ENCODE results near the gene LRRK2.
"Not testable (repeated sequence)": the region's sequence is repeated elsewhere in the genome, so short reads cannot be mapped to it uniquely, and the experiment has no call there.

The LRRK2 gene

DNA sequence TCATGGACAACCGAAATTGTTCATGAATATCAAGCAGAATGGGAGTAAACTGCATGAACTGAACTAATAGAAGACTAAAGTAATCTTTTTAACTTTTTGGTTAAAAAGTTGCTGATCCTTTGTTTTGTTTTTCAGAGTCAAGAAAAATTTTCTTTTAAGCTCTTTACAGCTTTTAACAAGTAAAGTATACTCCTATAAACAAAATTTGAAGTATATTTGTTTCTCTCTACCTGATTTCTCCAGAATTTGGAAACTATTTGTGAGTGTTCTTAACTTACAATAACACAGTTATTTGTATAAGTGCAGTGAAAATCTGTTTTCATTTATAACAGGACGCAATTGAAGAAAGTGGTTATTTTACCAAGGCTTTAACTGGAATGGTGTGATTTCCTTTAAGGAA lies 12.2 kb upstream of the LRRK2 start:
- DNase-seq (ENCODE audit: low read depth), result no peak

DNA sequence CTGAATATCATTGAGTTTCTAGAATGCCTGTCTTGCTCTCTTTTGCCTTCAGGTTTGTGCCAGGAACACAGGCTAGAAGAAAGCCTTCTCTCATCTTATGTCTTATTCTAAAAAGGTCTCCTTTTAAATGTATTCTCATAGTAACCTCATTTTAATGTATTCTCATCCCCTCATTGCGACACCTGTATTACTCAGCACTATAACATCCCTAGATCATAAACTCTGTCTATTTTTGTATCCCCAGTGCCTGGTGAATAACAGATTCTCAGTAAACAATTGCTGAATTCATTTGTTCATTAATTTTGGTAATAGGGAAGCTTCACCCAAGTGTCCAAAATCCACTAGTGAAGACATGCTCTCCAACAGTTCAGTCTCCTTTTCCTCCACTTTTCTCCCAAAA lies 8.8 kb upstream of the LRRK2 start:
- peak; percentile 47 for DNase-seq (ENCODE audit: low read depth)

DNA sequence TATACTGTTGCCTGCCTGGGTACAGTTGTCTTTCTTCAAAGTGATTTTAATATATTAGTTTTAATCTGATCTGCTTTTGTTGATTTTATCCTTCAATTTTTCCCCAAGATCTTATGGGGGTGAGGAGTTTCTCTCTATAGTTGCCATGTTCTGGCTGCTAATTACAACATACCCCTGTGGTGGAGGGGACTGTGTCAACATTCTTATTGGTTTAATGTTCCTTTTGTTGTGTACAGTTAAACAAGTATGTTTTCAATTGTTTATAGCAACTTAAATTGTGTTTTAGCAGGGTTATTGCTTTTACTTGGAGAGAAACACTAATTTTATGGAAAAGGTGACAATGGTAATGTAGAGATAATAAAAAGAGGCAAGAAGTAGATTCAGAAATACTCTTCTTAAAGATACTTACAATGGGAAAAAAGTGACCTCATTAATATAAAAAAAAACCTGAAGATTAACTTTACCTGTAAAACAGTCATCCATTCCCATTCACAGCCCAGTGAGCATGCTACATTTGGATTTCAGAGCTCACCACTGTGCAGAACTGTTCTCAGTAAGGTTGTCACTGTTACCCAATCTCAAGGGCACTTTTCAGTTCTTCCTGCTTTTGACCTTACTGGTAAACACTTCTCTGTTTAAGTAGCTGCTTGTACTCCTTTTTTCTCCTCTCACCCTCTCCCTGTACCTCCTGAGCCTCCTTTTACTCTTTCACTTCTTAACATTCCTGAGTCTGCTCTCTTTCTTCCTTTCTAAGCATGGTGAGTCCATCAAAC lies 8.1 kb upstream of the LRRK2 start:
- DNase-seq (ENCODE audit: low read depth), result peak; percentile 39

DNA sequence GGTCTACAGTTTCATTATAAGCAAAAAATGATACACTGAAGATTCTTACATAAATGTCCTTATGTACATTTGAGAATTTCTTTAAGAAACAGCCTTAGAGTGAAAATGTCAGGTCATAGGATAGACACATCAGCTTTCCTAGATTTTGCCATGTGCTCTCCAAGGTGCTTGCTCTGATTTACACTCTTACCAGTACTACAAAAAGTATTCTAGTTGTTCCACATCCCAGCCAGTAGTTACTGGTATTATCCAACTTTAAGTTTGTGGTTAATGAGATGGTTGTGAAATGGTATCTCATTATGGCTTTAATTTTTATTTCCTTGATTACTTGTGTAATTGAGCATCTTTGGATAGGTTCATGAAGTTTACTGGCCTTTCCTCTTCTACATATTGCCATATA lies 5.0 kb upstream of the LRRK2 start:
- no peak for DNase-seq (ENCODE audit: low read depth)

DNA sequence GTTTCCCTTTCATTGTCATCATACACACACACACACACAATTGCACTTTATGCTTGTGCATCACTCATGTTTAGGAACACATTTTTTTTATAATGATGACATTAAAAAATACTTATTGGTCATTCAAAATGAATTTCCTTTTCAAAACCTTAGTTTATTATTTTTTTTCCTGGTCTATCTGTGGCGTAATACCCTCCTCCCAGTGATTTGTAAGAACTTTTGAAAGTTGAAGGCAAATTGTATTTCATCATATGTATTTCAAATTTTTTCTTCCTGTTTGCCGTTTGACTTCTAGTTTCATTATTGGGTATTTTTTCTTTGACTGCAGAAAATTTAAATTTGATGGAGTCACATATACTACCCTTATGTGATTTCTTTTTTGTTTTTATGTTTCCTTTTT lies 2.5 kb upstream of the LRRK2 start:
- DNase-seq (ENCODE audit: low read depth), result peak; percentile 69

DNA sequence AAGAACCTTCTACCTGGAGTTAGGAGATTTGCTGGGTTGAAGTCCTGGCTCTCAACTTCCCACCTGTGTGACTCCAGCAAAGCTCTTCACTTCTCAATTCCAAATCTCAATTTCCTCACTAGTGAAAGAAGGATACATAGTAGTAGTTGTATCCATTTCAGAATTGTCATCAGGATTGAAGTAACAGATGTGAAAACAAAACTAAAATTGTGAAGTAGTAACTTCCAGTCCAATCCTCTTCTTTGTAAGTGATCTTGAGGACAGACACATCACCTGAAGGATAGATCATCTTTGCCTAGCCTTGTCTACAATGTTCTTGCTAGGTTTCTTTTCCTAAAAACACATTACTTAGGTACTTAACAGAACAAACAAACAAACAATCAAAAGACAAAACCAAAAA lies 1.2 kb upstream of the LRRK2 start:
- DNase-seq (ENCODE audit: low read depth), result no peak

DNA sequence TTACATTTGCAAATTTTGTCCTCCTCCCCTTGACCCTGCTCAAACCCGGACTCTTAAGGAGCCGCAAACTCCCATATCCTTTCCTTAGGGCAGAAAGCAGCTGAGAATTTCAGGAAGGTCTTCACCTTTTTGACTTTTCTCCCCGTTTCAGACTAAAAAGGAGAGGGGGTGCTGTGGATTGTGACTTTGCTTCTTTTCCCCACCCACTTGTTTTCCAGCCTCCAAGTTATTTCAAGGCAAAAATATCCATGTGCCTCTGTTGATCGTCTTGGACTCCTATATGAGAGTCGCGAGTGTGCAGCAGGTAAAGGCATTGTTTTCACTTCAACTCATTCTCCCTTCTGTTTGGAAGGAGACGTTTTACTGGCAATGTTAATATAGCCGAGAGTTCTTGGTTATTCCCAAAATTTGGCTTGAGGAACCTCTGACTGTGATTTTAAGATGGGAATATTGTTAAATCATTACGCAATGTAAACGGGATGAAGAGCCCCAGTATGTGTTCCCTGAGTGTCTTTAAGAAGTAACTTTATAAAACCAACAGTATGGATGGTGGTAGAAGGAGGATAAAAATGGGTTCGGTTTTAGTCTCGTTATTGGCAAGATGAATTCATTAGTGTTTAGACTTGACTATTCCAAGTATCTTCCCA lies 663 bp downstream of the LRRK2 start:
- DNase-seq (ENCODE audit: low read depth), result no peak

DNA sequence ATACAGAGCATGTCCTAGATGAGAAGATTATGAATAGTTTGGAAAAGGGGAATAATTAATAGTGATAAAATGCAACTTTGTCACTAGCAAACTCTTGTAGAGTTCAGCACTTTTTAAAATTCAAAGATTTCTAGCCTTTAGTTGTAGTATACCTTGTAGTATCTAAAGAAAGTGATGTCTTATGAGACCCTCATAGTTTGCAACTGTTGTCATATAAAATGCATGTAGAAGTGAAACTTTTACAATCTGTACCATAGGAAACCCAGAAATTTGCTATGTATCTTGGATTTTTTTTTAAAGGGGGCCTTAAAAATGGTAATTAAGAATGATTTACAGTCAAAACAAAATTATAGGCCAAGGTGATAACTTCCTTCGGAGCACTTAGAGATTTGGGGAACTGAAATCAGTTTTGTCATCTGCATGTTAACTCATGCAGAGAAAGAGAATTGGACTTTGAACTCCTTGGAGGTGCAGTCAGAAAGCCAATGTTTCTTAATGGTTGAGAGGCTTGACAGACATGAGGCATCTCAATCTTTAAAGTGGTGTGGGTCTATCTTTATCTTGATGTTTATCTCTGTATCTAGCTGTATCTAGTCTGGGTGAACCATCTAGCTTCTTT lies 1.3 kb downstream of the LRRK2 start:
- no peak for DNase-seq (ENCODE audit: low read depth)

DNA sequence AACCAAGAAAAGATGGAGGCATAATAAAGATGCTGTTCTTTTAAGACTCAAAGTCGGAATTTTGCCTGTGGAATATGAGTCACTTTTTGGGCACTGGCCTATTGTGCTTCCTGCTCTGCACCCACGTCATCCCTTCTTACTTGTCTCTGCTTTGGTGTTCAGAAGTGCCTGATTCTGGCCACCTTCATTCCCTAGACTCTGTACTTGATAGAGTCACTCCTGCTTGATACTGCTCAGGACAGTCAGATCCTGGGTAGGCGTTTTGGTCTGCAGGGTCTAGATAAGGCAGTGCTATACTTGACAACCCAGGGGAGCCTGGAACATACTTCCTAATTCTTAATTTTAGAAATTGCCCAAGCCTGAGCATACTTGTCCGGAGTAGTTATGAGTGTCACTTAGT lies 1.9 kb downstream of the LRRK2 start:
- DNase-seq (ENCODE audit: low read depth), result peak; percentile 84

DNA sequence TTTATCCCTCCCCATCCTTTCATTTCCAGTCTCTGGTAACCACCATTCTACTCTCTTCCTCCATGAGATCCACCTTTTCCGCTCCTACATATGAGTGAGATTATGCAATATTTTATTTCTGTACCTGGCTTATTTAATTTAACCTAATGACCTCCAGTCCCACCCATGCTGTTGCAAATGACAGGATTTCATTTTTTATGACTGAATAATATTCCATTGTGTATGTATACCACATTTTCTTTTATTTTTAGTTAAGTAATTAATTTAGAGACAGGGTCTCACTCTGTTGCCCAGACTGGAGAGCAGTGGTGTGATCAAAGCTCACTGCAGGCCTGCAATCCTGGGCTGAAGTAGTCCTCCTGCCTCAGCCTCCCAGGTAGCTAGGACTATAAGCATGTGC lies 2.6 kb downstream of the LRRK2 start:
- no peak for DNase-seq (ENCODE audit: low read depth)

DNA sequence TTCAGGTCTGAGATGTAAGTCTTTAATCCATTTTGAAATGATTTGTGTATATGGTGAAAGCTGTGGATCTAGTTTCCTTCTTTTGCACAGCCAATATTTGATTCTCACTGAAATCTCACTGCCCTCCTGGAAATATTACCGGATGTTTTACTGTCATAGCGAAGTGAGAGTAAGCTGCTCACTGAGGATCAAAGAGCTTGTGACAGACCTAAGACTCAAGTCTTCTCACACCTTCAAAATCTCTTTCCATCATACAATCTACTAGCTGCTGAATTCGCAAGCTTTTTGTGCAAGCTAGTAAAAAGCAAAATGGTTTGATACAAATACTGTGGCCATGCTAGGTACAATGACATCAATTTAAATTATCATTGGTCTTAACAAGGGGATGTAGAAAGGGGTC lies 3.9 kb downstream of the LRRK2 start:
- DNase-seq (ENCODE audit: low read depth), result no peak

DNA sequence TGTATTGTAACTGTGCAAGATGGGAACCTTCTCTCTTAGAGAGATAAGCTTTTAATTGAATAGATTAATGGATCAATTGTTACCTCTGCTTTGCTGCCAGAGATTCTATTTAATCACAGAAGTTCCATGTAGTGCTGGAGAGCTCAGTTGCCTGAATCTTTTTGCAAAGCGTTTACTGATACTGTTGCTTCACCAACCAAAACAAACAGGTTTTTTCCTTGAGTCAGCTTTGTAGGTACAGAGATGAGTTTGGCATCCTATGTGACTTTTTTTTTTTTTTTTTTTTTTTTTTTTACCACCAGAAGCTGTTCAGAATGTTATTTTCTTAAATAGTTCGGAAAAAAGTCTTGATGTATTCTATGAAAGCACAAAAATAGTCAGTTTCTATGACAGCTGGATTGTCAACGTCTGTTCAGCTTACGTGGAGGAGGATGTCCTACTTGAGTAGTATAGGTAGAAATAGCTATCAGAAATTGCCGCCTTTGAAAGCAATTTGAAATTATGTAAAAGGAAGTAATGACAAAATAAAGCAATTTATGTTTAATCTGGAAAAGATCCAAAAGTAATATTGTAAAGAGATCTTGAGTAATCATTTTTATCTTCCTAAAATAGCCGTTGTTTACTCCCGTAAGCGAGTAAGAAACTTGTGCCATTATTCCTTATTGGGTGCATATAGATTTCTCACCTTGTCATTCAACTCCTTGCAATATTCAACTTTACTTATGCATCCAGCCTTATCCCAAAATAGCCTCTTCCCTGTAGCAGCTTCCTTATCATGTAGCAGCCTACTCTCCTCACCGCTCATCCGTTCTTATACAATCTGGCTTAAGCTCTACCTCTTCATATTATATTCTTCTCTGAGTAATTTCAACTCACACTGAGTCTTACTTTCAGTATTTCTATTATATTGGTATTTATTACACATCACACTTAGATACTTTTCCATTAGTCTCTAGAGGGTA lies 5.2 kb downstream of the LRRK2 start:
- DNase-seq (ENCODE audit: low read depth), result no peak

DNA sequence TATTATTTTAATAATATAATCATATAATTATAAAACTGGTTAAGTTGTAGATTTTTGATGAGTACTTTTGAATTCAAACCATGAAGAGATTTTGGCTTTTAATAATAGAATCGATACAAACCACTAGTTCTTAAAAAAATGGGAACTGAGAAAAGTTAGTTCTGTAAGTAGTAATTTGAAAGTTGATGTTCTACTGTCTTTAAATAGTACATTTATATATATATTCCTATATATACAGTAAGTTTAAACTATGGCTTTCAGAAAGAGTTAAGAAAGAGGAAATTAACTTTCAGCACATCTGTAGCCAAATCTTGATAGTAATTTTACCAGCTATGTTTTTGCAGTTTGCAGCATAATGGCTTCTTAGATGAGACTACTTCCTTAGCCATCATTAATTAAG lies 7.8 kb downstream of the LRRK2 start:
- no peak for DNase-seq (ENCODE audit: low read depth)

DNA sequence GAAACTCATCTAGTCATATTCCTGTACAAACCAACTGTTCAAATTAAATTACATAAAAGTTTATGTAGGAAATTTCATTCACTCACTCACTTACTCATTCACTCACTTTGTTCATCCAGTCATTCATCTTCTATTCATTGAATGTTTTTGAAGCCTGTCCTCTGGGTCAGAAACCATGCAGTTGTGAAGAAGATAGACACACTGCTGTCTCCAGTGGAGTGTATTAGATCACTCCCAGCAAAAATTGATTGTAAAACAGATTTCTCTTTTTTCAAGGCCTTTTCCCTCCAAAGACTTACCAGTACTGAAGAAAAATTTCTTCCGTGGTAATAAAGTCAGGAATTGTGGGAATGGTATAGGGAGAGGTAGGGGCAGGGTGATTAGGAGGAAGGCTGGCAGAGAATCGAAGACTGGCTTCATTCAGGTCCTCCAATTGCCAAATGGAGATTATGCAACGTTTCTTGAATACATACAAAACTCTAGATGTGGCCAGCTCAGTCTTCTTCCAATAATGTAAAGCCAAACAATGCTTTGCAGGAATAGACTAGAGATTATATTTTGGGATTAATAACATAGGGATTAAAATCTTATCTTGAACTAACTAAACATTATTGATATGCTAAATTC lies 9.1 kb downstream of the LRRK2 start:
- no peak for DNase-seq (ENCODE audit: low read depth)

DNA sequence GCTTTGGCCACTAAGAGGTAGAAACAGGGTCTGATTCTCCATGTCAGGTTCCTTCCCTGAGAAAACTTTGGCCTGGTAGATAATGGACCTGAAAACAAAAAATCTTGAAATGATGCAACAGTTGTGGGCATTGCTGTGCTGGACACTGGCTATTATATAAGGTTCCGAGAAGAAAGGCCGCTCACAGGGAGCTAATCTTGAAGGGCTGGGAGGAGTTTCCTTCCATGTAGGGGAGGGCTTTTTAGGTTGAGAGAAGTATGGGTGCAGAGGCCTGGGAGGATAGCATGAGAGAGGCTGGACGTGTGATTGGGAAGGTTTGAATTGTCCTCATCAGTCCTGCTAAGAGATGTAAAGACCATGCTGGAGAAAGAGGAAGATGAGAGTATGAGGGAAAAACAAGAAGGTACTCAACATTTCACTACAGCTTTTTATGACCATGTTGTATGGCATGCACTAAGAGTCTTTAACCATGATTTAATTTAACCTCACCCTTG lies 11.6 kb downstream of the LRRK2 start:
- DNase-seq (ENCODE audit: low read depth), result no peak

DNA sequence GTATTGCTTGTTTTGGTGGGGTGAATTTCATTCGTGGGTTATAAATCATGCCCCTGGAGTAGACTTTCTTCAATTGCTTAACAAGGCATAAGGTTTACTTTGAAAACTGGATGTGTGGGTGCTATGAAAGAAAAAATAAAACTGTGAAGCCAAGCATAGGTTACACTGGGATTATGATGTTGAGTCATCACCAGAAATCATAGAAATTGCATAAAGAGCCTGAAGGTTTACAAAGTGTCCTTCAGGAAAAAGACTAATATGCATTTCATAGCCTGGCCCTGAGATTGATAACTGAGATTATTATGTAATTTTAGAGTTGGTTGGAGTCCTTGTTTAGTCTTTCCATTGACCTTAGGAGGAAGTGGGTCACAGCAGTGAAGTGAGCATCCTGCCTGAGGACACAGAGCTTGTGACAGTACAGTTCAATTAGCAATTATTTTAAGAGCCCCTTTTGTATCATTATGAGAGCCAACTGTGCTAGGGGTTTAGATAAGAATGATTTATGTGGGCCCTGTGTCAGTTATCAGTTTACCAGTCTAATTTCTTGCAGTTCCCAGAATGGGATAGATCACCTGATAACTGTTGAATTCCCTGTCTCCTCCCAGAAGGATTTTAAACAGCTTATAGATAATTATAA lies 13.6 kb downstream of the LRRK2 start:
- peak; percentile 30 for DNase-seq (ENCODE audit: low read depth)

DNA sequence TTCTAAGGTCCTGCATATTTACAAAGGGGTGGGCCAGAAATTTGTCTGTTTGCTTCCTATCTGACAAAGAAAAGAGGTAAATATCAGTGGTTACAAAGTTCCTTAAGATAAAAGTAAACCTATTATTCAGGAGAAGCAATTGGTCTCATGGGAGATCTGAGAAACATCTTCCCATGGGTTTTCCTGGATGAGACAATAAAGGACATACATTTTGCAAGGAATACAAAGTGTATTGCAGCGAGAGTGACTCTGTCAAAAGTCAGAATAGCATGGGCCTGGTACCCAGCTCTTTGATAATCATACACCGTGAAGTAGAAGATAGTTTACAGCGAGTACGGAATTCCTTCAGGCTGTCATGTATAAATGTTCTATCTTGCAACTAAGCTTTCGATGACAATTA lies 14.2 kb downstream of the LRRK2 start:
- no peak for DNase-seq (ENCODE audit: low read depth)

DNA sequence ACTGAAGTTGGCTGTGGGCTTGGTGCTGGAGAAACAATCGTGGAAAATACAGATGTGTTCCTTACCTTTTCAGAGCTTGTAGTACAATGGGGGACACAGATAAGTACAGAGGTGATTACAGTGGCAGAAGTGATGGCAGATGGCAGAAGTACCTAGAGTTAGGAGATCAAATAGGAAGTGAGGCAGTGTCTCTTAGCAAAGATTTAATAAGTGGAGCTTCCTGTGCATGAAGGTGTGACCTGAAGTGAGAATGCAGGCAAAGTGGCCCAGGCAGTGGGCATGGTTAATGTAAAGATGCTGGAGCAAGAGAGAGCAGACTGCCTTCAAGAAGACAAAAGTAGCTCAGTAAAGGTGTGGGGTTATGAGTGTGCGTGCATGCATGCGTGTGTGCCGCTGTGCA lies 16.0 kb downstream of the LRRK2 start:
- DNase-seq (ENCODE audit: low read depth), result no peak

DNA sequence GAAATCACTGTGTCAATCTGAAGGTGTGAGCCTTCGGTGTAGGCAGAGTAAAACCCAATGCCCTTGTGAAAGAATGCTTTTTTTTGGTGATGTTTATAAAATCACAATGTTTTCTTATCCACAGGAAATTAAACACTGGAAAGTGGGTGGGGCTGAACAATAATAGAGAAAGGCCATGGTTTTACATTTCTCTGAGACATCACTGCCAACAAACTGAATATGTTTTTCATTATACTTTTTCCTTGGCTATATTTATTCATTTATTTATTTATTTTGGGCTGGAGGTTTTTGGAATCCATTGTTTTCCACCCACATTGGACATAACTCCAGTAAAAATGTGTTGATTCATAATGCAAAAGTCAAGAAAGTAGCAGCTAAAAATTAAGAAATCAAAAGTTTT lies 16.9 kb downstream of the LRRK2 start:
- DNase-seq (ENCODE audit: low read depth), result peak; percentile 85

DNA sequence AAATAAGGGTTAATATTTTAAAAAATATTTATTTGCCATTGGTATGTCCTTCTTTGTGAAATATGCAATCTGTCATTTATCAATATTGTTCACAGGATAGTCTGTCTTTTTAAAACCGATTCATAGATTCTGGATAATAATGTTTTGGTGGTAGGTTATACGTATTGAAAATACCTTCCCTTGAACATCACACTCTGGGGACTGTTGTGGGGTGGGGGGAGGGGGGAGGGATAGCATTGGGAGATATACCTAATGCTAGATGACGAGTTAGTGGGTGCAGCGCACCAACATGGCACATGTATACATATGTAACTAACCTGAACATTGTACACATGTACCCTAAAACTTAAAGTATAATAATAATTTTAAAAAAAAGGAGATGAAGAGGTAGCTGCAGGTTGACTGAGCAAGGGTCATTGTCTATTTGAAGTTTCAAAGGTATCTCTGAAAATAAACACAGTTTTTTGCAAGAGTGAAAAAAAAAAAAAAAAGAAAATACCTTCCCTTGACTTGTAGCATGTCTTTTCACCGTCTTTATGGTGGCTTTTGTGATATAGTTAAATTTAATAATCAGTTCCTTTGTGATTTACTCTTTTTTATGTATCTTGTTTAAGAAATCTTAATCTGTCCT lies 19.8 kb downstream of the LRRK2 start:
- not testable (repeated sequence) for DNase-seq (ENCODE audit: low read depth)

DNA sequence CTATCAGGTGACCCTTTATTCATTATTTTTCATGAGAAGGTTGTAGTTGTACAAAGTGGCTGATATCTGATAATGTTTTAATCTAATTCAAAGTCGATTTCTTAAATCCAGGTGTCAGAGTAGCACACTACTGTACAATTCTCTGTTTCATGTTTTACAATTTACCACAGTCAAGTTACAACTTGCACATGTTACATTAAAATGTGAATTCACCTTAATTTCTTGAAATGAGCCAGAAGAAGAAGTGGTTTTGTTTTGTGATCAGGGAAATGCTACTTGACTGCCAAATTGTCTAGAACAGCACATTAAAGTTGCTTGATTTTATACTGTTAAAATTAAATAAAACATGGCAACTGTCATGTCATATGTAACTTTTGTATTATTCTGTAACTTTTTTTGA lies 23.2 kb downstream of the LRRK2 start:
- no peak for DNase-seq (ENCODE audit: low read depth)

Data from fibroblast of gingiva (primary cell).